ENCODE data around the gene RRAGC. TPM values are rescaled to one million over a fixed set of nuclear protein-coding genes. Genes with fewer than 3 reads are reported as not detected.

Gene RRAGC
- total and polyA plus RNA-seq, 10 of the 15 experiments (the other 5 are each of a cell fraction or from before 2014, with no cell fraction given), result 5.5 to 22.1 (median 15.0) TPM

- peak; percentile 88; the same call in 1 of the 2 replicates for TF ChIP-seq NKRF (conservative IDR thresholded peaks at IDR 0.05)
- TF ChIP-seq POLR2A (IDR thresholded peaks at IDR 0.05; ENCODE audit: low read depth, low read length), result peak; percentile 77
- TF ChIP-seq NRF1 (conservative IDR thresholded peaks at IDR 0.05; ENCODE audit: low read depth, low read length), result peak; percentile 90
- TF ChIP-seq ZBTB40 (IDR thresholded peaks at IDR 0.05; ENCODE audit: borderline replicate concordance), result peak; percentile 89
- no peak for TF ChIP-seq EP300 (IDR thresholded peaks at IDR 0.05; ENCODE audit: borderline replicate concordance in 1 of 2, control insufficient read depth in 1 of 2, low read depth in 2 of 2, low read length in 2 of 2)
- peak; percentile 41; the same call in 1 of the 2 replicates for TF ChIP-seq MAX (IDR thresholded peaks at IDR 0.05; ENCODE audit: low read depth, low read length)
These were observed 13.7 kb upstream of the RRAGC start, which contains the start of gene MYCBP (continued) for GRCh38 chr1:38873027-38873969.
